CD4-positive, CD25-positive, alpha-beta regulatory T cell (primary cell): Measurements from ENCODE around the gene RFC3. TPM values are rescaled to one million over a fixed set of nuclear protein-coding genes. Genes with fewer than 3 reads are reported as not detected.

Experiments used
- ATAC-seq, 2 donors: fragments of 150-1000 bp; cut with Tn5 transposase; one replicate each; pipeline ENCODE4 v1.10.0; 2021; ENCODE audit warnings: low read depth in 2 of 2, moderate number of reproducible peaks in 2 of 2, moderate library complexity in 1 of 2
- DNase-seq, 3 donors: peaks; one replicate each; pipeline versions ENCODE4 v3.0.0 to v3.0.0-alpha.2; 2012 to 2022; ENCODE audit warnings: mixed read lengths in 1 of 3
- H3K27ac ChIP-seq: one replicate; pipeline ENCODE4 v1.7.0; 2013; ENCODE audit warnings: mild to moderate bottlenecking, low read length; ENCODE audit not compliant: insufficient read depth, poor library complexity, severe bottlenecking
- H3K27me3 ChIP-seq: one replicate; pipeline ENCODE4 v1.7.0; 2013; ENCODE audit warnings: low read length; ENCODE audit not compliant: control insufficient read depth, insufficient read depth
- H3K36me3 ChIP-seq: one replicate; pipeline ENCODE4 v1.7.0; 2013; ENCODE audit warnings: mild to moderate bottlenecking, low read length, moderate library complexity; ENCODE audit not compliant: control insufficient read depth, insufficient read depth
- H3K4me1 ChIP-seq: 2 replicates; pipeline ENCODE4 v1.7.0; 2013; ENCODE audit warnings: mild to moderate bottlenecking, low read length; ENCODE audit not compliant: insufficient read depth, control insufficient read depth, poor library complexity, severe bottlenecking
- H3K4me3 ChIP-seq: one replicate; pipeline ENCODE4 v1.7.0; 2013; ENCODE audit warnings: low read depth, mild to moderate bottlenecking, low read length, moderate library complexity
- H3K9me3 ChIP-seq, 2 experiments: 1 replicate in 1 of 2; 2 replicates in 1 of 2; pipeline ENCODE4 v1.7.0; 2013; ENCODE audit warnings: low read length in 2 of 2, mild to moderate bottlenecking in 1 of 2, moderate library complexity in 1 of 2; ENCODE audit not compliant: control insufficient read depth in 2 of 2
- H3K27ac Mint-ChIP-seq, 3 donors: one replicate each; pipeline ENCODE4 v1.8.0; 2020 to 2022; ENCODE audit warnings: mild to moderate bottlenecking in 3 of 3, mixed read lengths in 3 of 3, moderate library complexity in 2 of 3
- H3K27me3 Mint-ChIP-seq: one replicate; pipeline ENCODE4 v1.8.0; 2022; ENCODE audit warnings: mild to moderate bottlenecking, mixed read lengths
- H3K36me3 Mint-ChIP-seq: one replicate; pipeline ENCODE4 v1.8.0; 2020; ENCODE audit warnings: mixed read lengths
- H3K4me1 Mint-ChIP-seq, 4 donors: one replicate each; pipeline ENCODE4 v1.8.0; 2020 to 2022; ENCODE audit warnings: mixed read lengths in 4 of 4, mild to moderate bottlenecking in 1 of 4
- H3K4me3 Mint-ChIP-seq, 4 donors: one replicate each; pipeline ENCODE4 v1.8.0; 2020 to 2022; ENCODE audit warnings: mild to moderate bottlenecking in 4 of 4, mixed read lengths in 4 of 4, moderate library complexity in 3 of 4
- H3K9me3 Mint-ChIP-seq, 7 donors: one replicate each; pipeline ENCODE4 v1.8.0; 2020 to 2022; ENCODE audit warnings: mixed read lengths in 7 of 7, mild to moderate bottlenecking in 3 of 7, moderate library complexity in 2 of 7
- polyA plus RNA-seq, 4 donors: library from polyadenylated mRNA; unstranded; fragments of 300-500 nt; fragmentation: Illumina TruSeq; gene quantifications; one replicate each; pipeline ENCODE4 v1.2.3, GENCODE V29; 2021
- total RNA-seq: library from RNA; stranded (reverse); gene quantifications from one replicate; pipeline ENCODE4 v1.2.3, GENCODE V29; 2022

The RFC3 gene
- total and polyA plus RNA-seq, 5 donors from 2014 or later: 5.0 to 9.9 (median 8.3) TPM

GRCh38 chr13:33875618-33876401, 57.9 kb downstream of the RFC3 start:
- Histone ChIP-seq H3K4me1 (no peaks in the 10 kb centered on the region), H3K4me3 (no peak overlapping the region), H3K27ac (no peak overlapping the region), H3K9me3 (no peaks in the 10 kb centered on the region), H3K36me3 (no peaks in the 10 kb centered on the region), H3K27me3 (no peaks in the 10 kb centered on the region)
- peaks cover 0 to 2% (median 0%) of the 10 kb centered on the region in 7 donors for H3K9me3 Mint-ChIP-seq
- peaks cover 12% of the 10 kb centered on the region for H3K36me3 Mint-ChIP-seq
- no peaks in the 10 kb centered on the region for H3K4me1 Mint-ChIP-seq
- no peak for DNase-seq
- H3K4me3 Mint-ChIP-seq: no peak overlapping the region
- no peak for ATAC-seq
- H3K27ac Mint-ChIP-seq: no peak overlapping the region
- no peaks in the 10 kb centered on the region for H3K27me3 Mint-ChIP-seq

- no peak overlapping the region for H3K4me3 ChIP-seq
- H3K27ac ChIP-seq: no peak overlapping the region
- H3K9me3 Mint-ChIP-seq: peaks cover 0 to 2% (median 0%) of the 10 kb centered on the region in 7 donors
- H3K27me3 Mint-ChIP-seq: no peaks in the 10 kb centered on the region
- ATAC-seq: no peak
- no peaks in the 10 kb centered on the region for H3K9me3 ChIP-seq
- no peak for DNase-seq
- H3K36me3 ChIP-seq: no peaks in the 10 kb centered on the region
- H3K27me3 ChIP-seq: no peaks in the 10 kb centered on the region
- no peak overlapping the region for H3K4me3 Mint-ChIP-seq
- peaks cover 9% of the 10 kb centered on the region for H3K36me3 Mint-ChIP-seq
- no peak overlapping the region for H3K27ac Mint-ChIP-seq
- H3K4me1 Mint-ChIP-seq: no peaks in the 10 kb centered on the region
- no peaks in the 10 kb centered on the region for H3K4me1 ChIP-seq
These were observed 58.9 kb downstream of the RFC3 start for GRCh38 chr13:33876716-33877394.

- H3K27me3 Mint-ChIP-seq: no peaks in the 10 kb centered on the region
- DNase-seq: no peak
These were observed 61.2 kb downstream of the RFC3 start for GRCh38 chr13:33879118-33879517.

GRCh38 chr13:33882804-33883203, 64.9 kb downstream of the RFC3 start:
- DNase-seq (no peak), ATAC-seq (no peak)
- Mint-ChIP-seq H3K36me3 (peaks cover 16% of the 10 kb centered on the region), H3K4me3 (no peak overlapping the region), H3K4me1 (no peaks in the 10 kb centered on the region), H3K9me3 (peaks cover 0 to 4% (median 2%) of the 10 kb centered on the region in 7 donors), H3K27me3 (no peaks in the 10 kb centered on the region), H3K27ac (peak overlapping the region in 1 of 3 donors; percentile 2)
- no peak overlapping the region for H3K27ac ChIP-seq
- H3K9me3 ChIP-seq: no peaks in the 10 kb centered on the region
- no peaks in the 10 kb centered on the region for H3K4me1 ChIP-seq
- H3K4me3 ChIP-seq: no peak overlapping the region
- H3K36me3 ChIP-seq: no peaks in the 10 kb centered on the region
- H3K27me3 ChIP-seq: no peaks in the 10 kb centered on the region

More at GRCh38 chr13:33879118-33879517, 61.2 kb downstream of the RFC3 start:
- no peaks in the 10 kb centered on the region for H3K27me3 ChIP-seq
- ATAC-seq: no peak
- no peak overlapping the region for H3K4me3 ChIP-seq
- Mint-ChIP-seq H3K4me1 (no peaks in the 10 kb centered on the region), H3K4me3 (no peak overlapping the region), H3K9me3 (peaks cover 0 to 4% (median 0%) of the 10 kb centered on the region in 7 donors), H3K27ac (no peak overlapping the region), H3K36me3 (peaks cover 16% of the 10 kb centered on the region)
- H3K36me3 ChIP-seq: no peaks in the 10 kb centered on the region
- H3K27ac ChIP-seq: no peak overlapping the region
- no peaks in the 10 kb centered on the region for H3K4me1 ChIP-seq
- no peaks in the 10 kb centered on the region for H3K9me3 ChIP-seq

- H3K9me3 Mint-ChIP-seq: peaks cover 0 to 6% (median 2%) of the 10 kb centered on the region in 7 donors
- Histone ChIP-seq H3K36me3 (no peaks in the 10 kb centered on the region), H3K4me1 (no peaks in the 10 kb centered on the region), H3K9me3 (peaks cover 0 to 3% of the 10 kb centered on the region in 2 experiments), H3K27ac (no peak overlapping the region), H3K27me3 (no peaks in the 10 kb centered on the region), H3K4me3 (no peak overlapping the region)
- H3K4me3 Mint-ChIP-seq: no peak overlapping the region
- DNase-seq (no peak), ATAC-seq (no peak)
- H3K4me1 Mint-ChIP-seq: no peaks in the 10 kb centered on the region
- no peak overlapping the region for H3K27ac Mint-ChIP-seq
- H3K27me3 Mint-ChIP-seq: no peaks in the 10 kb centered on the region
- peaks cover 16% of the 10 kb centered on the region for H3K36me3 Mint-ChIP-seq
These were observed 66.7 kb downstream of the RFC3 start for GRCh38 chr13:33884531-33885220.
